B cell (primary cell): ENCODE measurements around the gene VPS9D1.

Experiments
- EZH2 ChIP-seq: IDR thresholded peaks from 2 replicates; pipeline ENCODE4 v1.6.1; 2012; ENCODE audit warnings: borderline replicate concordance, low read depth, mild to moderate bottlenecking, moderate library complexity, low read length; ENCODE audit not compliant: insufficient read depth, poor library complexity, severe bottlenecking
- TF ChIP-seq, protein P1 (sequence below): fragments of 200-600 bp; IDR thresholded peaks from one replicate; pipeline ENCODE4 v1.8.0; 2022; ENCODE audit warnings: antibody characterized with exemption, mild to moderate bottlenecking

DNA sequence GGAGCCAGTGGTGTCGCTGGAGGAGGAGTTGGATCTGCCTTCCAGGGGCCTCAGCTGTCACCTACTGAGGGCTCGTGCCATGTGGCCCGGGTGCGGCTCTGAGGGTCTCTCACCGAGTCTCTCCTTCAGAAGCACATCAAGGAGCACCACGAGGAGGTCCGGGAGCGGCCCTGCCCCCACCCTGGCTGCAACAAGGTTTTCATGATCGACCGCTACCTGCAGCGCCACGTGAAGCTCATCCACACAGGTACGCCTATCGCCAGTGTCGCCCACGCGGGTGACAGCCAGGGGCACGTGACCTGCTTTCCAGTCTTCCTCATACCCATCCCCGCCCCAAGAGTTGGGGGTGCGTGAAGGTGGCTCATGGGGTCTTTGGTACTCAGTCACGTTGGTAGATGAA, 13.1 kb upstream of the VPS9D1 start:
- TF ChIP-seq, protein P1, sequence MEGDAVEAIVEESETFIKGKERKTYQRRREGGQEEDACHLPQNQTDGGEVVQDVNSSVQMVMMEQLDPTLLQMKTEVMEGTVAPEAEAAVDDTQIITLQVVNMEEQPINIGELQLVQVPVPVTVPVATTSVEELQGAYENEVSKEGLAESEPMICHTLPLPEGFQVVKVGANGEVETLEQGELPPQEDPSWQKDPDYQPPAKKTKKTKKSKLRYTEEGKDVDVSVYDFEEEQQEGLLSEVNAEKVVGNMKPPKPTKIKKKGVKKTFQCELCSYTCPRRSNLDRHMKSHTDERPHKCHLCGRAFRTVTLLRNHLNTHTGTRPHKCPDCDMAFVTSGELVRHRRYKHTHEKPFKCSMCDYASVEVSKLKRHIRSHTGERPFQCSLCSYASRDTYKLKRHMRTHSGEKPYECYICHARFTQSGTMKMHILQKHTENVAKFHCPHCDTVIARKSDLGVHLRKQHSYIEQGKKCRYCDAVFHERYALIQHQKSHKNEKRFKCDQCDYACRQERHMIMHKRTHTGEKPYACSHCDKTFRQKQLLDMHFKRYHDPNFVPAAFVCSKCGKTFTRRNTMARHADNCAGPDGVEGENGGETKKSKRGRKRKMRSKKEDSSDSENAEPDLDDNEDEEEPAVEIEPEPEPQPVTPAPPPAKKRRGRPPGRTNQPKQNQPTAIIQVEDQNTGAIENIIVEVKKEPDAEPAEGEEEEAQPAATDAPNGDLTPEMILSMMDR, result no peak
- no peak for TF ChIP-seq EZH2
